ENCODE data around the gene TNFSF18.

GRCh38 chr1:172997941-172998361, 52.8 kb downstream of the TNFSF18 start:
- TF ChIP-seq, protein P1, sequence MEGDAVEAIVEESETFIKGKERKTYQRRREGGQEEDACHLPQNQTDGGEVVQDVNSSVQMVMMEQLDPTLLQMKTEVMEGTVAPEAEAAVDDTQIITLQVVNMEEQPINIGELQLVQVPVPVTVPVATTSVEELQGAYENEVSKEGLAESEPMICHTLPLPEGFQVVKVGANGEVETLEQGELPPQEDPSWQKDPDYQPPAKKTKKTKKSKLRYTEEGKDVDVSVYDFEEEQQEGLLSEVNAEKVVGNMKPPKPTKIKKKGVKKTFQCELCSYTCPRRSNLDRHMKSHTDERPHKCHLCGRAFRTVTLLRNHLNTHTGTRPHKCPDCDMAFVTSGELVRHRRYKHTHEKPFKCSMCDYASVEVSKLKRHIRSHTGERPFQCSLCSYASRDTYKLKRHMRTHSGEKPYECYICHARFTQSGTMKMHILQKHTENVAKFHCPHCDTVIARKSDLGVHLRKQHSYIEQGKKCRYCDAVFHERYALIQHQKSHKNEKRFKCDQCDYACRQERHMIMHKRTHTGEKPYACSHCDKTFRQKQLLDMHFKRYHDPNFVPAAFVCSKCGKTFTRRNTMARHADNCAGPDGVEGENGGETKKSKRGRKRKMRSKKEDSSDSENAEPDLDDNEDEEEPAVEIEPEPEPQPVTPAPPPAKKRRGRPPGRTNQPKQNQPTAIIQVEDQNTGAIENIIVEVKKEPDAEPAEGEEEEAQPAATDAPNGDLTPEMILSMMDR (IDR thresholded peaks at IDR 0.05): no peak
- TF ChIP-seq POLR2A (IDR thresholded peaks at IDR 0.05) (no peak), POLR2AphosphoS5 (IDR thresholded peaks at IDR 0.05) (no peak)

Measured in breast epithelium (tissue), 3 donors.